Measurements from ENCODE around the gene PNLIPRP1. TPM values are rescaled to one million over a fixed set of nuclear protein-coding genes. Genes with fewer than 3 reads are reported as not detected.

The PNLIPRP1 gene
- total RNA-seq, 1 experiment from 2014 or later: 1.6 TPM

- H2AFZ ChIP-seq (ENCODE audit: low read depth, low read length, poor library complexity, severe bottlenecking): no peak overlapping the region
- intact Hi-C loops (cut with micrococcal nuclease): no loop called here
- ChIA-PET POLR2A (no interaction called here), RAD21 (ENCODE audit: low non-redundant PET in 1 of 2, low total read pairs in 2 of 2, uncharacterized antibody in 2 of 2, unreplicated experiment in 2 of 2) (no interaction called here), CTCF (no interaction called here)
- H3K9me2 ChIP-seq (ENCODE audit: insufficient read depth): no peaks in the 10 kb centered on the region
- H3K36me3 ChIP-seq (ENCODE audit: control insufficient read depth in 1 of 2, insufficient read depth in 2 of 2, low read length in 2 of 2): no peaks in the 10 kb centered on the region
- BruUV-seq (replicated peaks): no TSS peak
- H4K20me1 ChIP-seq (ENCODE audit: insufficient read depth): no peaks in the 10 kb centered on the region; the same call in 1 of the 2 replicates
- no peaks in the 10 kb centered on the region for H3K4me1 ChIP-seq (ENCODE audit: control insufficient read depth in 1 of 2, insufficient read depth in 2 of 2, low read length in 2 of 2)
- no peaks in the 10 kb centered on the region for H3K9me3 ChIP-seq (ENCODE audit: control insufficient read depth in 1 of 2, insufficient read depth in 1 of 2, low read depth in 1 of 2, low read length in 2 of 2)
- no peak overlapping the region for H3K4me2 ChIP-seq (ENCODE audit: low read length)
- ATAC-seq: no peak
- H3K79me2 ChIP-seq (ENCODE audit: insufficient read depth, low read length): no peaks in the 10 kb centered on the region
- H3K27ac ChIP-seq (ENCODE audit: low read depth, low read length): no peak overlapping the region
- H3K9ac ChIP-seq (ENCODE audit: low read length): no peak overlapping the region
- peaks cover 43% of the 10 kb centered on the region for H3K27me3 ChIP-seq (ENCODE audit: insufficient read depth, low read length)
- TF ChIP-seq POLR2AphosphoS5 (IDR thresholded peaks at IDR 0.05; ENCODE audit: low read depth, low read length) (no peak), JUND (IDR thresholded peaks at IDR 0.05) (no peak), FOSL1 (IDR thresholded peaks at IDR 0.05; ENCODE audit: low read depth) (no peak), EZH2 (IDR thresholded peaks at IDR 0.05) (no peak), ZFX (IDR thresholded peaks at IDR 0.05) (no peak)
- no peak for DNase-seq (ENCODE audit: low read depth, low spot score)
- H3K4me3 ChIP-seq (replicated peaks in 1 of 2; ENCODE audit: low read depth in 1 of 2, low read length in 2 of 2): no peak overlapping the region
Measured at GRCh38 chr10:116599991-116600390, 9.2 kb downstream of the PNLIPRP1 start.

- no peak for ATAC-seq
- Histone ChIP-seq H3K4me2 (ENCODE audit: low read length) (no peak overlapping the region), H3K36me3 (ENCODE audit: control insufficient read depth in 1 of 2, insufficient read depth in 2 of 2, low read length in 2 of 2) (no peaks in the 10 kb centered on the region), H3K9ac (ENCODE audit: low read length) (no peak overlapping the region), H3K27ac (ENCODE audit: low read depth, low read length) (no peak overlapping the region), H3K4me3 (replicated peaks in 1 of 2; ENCODE audit: low read depth in 1 of 2, low read length in 2 of 2) (no peak overlapping the region), H3K4me1 (ENCODE audit: control insufficient read depth in 1 of 2, insufficient read depth in 2 of 2, low read length in 2 of 2) (no peaks in the 10 kb centered on the region), H4K20me1 (ENCODE audit: insufficient read depth) (no peaks in the 10 kb centered on the region; the same call in 1 of the 2 replicates), H3K9me3 (ENCODE audit: control insufficient read depth in 1 of 2, insufficient read depth in 1 of 2, low read depth in 1 of 2, low read length in 2 of 2) (no peaks in the 10 kb centered on the region), H3K27me3 (ENCODE audit: insufficient read depth, low read length) (peaks cover 32% of the 10 kb centered on the region), H2AFZ (ENCODE audit: low read depth, low read length, poor library complexity, severe bottlenecking) (no peak overlapping the region), H3K9me2 (ENCODE audit: insufficient read depth) (no peaks in the 10 kb centered on the region), H3K79me2 (ENCODE audit: insufficient read depth, low read length) (no peaks in the 10 kb centered on the region)
- ChIA-PET POLR2A (no interaction called here), RAD21 (ENCODE audit: low non-redundant PET in 1 of 2, low total read pairs in 2 of 2, uncharacterized antibody in 2 of 2, unreplicated experiment in 2 of 2) (no interaction called here), CTCF (no interaction called here)
- no peak for DNase-seq (ENCODE audit: low read depth, low spot score)
- TF ChIP-seq CEBPB (IDR thresholded peaks at IDR 0.05; ENCODE audit: low read depth) (no peak), SRF (IDR thresholded peaks at IDR 0.05; ENCODE audit: low read depth) (no peak), EGR1 (IDR thresholded peaks at IDR 0.05; ENCODE audit: low read depth) (no peak), POLR2AphosphoS5 (IDR thresholded peaks at IDR 0.05; ENCODE audit: low read depth, low read length) (no peak), YY1 (IDR thresholded peaks at IDR 0.05; ENCODE audit: extremely low read depth, insufficient replicate concordance, low read depth, low read length) (no peak), ZFX (IDR thresholded peaks at IDR 0.05) (no peak)
- intact Hi-C loops (cut with micrococcal nuclease): no loop called here
- BruUV-seq (replicated peaks): no TSS peak
Measured at GRCh38 chr10:116602648-116603400, 12.1 kb downstream of the PNLIPRP1 start.
